GM10847 (cell line): ENCODE measurements around the gene SEC61G.

Source experiments
- POLR2A ChIP-seq: IDR thresholded peaks from 2 replicates; pipeline ENCODE4 v1.6.1; 2011; ENCODE audit not compliant: insufficient read length; ENCODE audit errors: extremely low read depth

Gene SEC61G

DNA sequence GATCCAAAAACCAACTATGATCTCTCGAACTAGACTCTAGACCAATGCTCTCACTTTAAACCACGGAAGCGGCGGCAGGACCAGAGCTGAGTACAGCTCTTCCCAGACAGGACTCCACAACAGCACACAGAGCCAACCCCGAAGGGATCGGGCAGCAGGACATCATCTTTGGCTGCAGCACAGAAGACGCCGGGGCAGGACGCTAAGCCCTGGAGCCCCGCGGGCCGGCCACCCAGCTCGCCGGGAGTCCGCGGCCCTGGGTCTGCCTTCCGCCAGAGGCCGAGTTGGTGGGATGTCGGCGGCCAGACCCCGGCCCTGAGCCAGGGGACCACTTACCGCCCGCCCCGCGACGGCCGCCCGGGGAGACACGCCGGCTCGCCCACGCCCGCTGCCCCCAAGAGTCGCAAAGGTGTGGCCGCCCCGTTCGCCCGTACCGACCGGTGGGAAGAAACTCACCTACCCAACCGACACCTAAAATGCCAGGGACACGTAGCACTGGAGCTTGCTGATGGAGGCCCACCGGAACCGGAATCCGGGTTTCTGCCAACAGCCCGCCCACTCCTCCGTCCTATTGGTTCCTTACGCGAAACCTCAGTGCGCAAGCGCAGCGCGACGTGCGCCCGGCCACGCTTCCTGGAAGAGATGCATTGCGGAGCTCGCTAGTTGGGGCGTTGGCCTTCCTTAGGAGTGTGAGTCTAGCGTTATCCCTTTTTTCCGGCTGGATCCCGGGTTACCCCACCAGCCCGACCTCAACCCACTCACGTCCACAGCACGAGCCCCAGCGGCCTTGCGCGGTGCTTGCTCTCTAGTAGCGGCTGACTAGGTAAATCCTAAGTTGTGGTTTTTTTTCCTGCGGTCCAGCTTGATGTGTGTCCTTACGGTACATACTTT is at the start of gene SEC61G:
Gene SEC61G (minus strand): TSS at position 510 of the 891 bp plus-strand sequence. CDS start 1,623 bp downstream, outside the sequence.
- TF ChIP-seq POLR2A, result peak; percentile 88

DNA sequence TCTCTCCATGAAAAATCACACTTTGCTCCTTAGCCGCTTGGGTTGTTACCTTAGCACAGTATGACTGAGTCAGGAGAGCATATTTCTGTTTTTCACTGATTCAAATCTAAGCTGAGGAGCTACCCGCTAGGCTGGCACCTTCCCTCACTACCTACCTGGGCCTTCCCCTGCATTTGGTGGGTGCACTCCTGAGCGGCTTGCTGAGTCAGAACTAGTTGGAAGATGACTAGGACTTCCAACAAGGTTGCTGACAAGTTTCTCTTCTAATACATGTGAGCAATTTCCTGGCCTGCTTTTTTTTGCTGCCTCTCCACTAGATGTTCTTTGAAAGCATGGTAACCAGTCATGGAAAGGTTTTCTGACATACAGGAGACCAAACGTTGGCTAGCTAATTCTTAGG is 43.8 kb upstream of the SEC61G start:
- TF ChIP-seq POLR2A, result no peak

DNA sequence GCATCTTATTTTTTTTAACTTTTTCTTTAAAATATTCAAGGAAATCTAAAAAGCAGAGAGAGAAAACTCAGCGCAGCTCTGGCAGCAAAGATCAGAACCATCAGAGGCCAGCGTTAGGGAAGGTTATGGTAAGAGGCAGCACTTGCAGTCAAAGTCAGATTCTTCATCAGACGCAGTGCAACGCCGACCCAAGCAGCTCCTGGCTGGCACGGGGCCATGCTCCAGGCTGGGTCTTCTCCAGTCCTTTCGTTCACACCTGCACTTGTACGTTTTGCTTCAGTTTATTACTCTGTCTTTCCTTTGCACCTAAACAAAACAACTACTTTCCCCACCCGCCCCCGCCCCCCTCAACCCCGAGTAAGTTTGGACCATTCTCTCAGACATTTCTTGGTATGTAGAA is 43.1 kb upstream of the SEC61G start:
- no peak for TF ChIP-seq POLR2A

DNA sequence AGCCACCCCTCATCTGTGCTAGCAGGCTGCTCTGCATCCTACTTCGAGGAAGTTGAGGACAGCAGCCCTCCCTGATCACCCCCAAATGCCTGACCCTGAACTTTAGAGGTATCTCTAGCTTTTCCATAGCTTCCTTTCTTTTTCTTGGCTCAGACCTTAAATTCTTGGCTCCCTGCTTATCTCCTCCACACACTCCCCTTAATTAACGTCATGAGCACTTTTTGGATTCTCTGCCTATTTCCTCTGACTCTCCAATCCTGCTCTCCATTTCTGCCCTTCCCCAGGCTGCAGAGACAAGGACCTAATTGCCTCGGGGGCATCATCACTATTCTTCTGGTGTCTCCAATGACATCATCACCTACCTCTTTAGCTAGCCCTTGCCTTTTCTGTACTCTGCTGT is 40.8 kb upstream of the SEC61G start:
- TF ChIP-seq POLR2A, result no peak

DNA sequence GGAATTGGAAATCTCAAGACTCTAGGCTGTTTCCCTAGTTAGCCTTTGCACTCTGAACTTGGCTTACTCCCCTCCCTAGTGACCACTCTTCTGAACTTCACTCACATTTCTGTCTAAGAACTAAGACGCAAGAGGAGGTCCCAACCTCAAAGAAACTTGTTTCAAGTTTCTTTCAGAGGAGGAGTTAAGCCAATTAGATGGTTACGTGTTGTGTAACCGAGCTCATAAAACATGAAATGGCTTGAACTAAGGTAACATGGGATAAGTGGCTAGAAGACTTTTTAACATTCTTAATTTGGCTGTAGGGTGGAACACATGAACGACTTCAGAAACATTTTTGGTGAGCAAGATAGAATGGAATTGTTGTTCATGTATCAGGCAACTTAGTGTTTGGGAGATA is 39.5 kb upstream of the SEC61G start:
- no peak for TF ChIP-seq POLR2A

DNA sequence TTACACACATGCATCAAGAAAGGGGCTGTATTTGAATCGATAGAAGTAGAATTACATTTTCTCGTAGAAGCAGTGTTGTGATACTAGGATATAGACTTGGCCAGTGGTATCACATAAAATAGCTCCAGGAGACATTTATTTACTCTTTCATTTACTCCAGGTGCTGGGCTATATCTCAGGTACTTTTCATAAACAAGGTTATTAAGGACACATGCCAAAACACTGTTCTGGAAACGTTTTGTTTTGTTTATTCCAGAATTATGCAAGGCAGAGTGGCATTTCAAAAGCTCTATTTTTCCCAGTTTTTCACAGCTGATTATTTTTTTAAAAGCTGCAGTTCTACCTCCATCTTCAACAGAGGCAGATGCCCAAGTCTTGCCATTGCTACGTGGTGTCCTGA is 37.8 kb upstream of the SEC61G start:
- TF ChIP-seq POLR2A, result no peak

DNA sequence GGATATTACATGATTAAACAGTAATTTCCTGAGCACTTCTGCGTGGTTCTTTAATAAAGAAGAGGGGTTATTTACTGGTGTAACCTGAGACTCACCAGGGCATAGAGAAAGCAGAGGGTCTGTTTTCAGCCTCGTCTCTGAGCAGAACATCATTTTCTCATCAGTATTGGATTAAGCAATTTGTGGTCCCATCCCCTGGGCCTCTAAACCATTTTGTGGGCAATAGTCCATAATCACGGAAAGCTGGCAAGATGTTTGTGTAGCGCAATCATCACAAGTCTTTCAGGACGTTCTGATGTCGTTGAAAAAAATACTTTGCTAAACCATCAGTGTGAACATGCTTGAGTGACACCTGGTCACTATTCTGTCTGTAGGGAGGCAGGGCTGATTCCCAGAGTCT is 37.1 kb upstream of the SEC61G start:
- TF ChIP-seq POLR2A, result no peak

DNA sequence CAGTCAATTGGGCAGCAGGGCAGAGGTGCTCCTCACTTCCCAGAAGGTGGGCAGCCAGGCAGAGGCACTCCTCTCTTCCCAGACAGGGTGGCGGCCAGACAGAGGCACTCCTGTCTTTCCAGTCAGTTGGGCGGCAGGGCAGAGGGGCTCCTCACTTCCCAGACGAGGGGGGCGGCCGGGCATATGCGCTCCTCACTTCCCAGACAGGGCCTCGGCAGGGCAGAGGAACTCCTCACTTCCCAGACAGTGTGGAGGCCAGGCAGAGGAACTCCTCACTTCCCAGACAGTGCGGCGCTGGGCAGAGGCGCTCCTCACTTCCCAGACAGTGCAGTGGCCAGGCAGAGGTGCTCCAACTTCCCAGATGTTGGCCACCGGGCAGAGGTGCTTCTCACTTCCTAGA is 33.4 kb upstream of the SEC61G start:
- no peak for TF ChIP-seq POLR2A

DNA sequence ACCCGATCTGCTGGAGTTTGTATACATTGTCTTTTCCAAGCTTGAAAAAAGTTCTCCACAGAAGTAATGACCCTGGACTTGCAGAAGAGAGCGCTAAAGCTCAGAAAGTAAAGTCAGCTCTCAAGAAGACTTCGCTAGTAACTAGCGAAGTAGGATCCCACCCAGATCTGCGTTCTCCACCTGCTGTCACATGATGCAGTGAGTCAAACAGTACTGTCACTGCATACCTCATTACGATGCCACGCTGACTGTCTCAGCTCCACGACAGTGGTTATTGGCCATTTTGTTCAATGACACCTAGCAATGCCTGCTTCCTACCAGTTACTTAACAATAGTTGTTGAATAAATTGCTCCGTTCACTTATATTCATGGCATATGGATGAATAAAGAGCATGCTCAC is 29.7 kb upstream of the SEC61G start:
- TF ChIP-seq POLR2A, result no peak

DNA sequence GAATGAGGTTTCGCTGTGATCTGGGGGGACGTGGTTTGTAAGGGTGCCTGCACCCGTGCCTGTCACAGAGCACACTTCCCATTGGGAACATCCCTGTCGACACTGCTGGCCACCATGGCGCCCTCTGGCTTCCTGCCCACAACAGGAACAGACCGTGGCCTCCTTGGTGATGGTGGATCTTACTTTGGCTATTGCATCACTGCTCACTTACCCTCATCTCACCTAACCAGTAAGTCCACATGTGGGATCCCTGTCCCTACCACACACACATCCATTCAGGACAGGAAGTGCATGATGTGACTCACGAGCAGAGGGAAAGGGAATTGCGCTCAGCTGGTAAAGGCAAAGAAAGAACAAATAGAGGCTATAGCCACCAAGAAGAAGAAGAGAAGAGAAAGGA is 26.2 kb upstream of the SEC61G start:
- no peak for TF ChIP-seq POLR2A

DNA sequence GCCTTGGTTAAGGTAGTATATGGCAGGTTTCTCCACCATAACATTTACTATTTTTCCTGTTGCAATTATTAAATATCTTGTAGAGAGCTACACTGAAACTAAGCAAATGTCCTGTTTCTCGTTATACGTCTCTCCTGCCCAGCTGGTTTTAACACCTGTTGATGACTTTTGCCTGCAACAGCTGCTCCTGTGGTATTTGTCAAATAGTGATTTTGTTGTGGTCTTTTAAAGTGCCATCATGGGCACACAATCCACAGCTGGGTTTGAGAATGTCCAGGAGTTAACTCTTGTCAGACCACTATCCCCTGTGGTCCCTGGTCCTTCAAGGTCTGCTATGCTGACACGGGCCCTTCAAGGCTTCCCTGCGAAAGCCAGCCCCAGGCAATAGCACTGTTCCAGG is 24.9 kb upstream of the SEC61G start:
- no peak for TF ChIP-seq POLR2A

DNA sequence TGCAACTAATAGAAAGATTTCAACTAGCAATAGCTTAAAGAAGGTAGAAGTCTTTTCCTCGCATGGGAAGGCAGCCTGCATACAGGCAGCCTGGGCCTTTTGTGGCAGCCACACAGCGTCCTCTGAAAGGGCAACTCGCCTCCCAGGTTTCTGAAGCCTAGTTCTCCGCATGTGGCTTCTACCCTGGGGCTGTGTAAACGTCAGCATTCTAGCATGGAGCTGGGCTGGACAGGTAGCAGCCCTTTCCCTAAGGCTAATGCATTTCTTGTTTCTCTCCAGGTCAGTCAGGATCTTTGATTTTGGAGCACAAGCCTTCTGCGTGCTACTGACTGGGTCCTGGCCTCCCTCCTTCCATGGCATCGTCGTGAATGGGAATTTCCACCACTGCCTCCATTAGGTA is 23.8 kb upstream of the SEC61G start:
- TF ChIP-seq POLR2A, result no peak

DNA sequence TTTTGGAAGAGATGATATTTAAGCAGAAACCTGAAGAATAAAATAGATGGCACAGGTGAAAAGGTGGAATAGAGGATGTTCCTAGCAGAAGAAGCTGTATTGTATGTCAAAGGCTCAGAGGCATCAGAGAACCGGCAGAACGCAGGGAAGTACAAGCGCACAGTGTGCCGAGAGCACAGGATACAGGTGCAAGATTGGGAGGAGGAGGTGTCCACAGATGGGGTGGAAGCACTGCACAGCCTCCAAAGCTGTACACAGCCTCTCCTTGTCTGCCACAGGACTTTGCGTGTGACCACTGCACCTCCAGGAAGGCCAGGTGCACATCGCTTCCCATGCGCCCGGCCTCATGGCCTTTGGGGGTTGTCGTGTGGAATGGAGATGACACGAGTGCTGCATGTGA is 23.3 kb upstream of the SEC61G start:
- TF ChIP-seq POLR2A, result no peak

DNA sequence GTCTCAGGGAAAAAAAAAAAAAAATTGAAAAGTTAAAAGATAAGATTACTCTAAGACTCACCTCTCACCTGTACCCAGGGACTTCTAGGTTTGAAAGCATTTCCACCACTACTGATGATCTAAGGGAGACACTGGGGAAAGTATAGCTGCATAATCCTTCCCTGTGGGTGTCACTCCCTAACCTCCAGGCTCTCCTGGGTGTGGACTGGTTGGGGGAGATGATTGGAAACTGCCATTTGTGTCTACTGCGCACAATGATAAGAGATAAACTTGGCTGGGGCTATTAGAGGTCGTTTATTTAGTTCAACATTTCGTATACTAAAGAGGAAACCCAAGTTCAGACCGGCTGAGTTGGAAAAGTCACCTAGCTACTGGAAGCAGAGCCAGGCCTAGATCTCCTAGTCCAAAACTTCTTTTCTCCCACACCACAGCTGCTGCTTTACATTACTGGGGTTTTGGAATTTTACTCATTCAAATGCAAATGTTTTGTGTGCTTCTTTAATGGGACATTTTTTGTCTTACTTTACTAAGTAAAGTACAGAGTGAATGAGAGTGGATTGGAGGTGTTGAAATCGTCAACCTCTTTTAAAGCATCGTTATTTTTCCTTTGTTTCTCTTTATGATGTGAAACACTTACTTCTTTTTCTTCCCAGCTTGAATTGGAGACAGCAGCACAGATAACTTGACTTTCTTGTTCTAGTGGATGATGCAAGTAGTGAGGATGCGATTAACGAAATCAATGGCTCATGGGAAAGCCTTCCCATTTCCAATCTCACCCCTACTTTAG is 22.3 kb upstream of the SEC61G start:
- TF ChIP-seq POLR2A, result no peak

DNA sequence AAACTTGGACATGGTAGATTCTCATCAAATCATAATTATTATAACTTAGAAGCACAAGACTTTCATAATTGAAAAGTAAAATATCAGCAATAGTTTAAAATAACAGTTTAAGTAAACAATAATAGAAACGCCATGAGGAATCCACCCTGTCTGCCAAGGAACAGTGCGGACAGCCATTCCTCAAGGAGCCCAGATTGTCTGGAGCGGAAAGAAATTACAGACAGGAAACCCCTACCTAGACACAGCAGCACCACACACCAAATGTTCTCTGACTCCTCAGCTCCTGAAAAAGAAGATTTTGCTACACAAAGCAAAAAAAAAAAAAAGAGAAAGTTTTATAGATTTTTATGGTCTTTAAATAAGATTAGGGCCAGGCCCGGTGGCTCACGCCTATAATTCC is 21.5 kb upstream of the SEC61G start:
- TF ChIP-seq POLR2A, result no peak
